Neural progenitor cell (in vitro differentiated cells): ENCODE measurements around the gene PSMB5. TPM values are rescaled to one million over a fixed set of nuclear protein-coding genes. Genes with fewer than 3 reads are reported as not detected.

Experiments used
- DNase-seq: peaks from one replicate; pipeline ENCODE4 v3.0.0-alpha.2; 2016; ENCODE audit warnings: low spot score
- H2AFZ ChIP-seq: fragments of 200-600 bp; sonication (generic); replicated peaks from 2 replicates; pipeline ENCODE4 v1.6.1; 2016; ENCODE audit warnings: antibody characterized with exemption
- H3F3A ChIP-seq: fragments of 200-600 bp; sonication (generic); 2 replicates; pipeline ENCODE4 v1.6.1; 2016; ENCODE audit warnings: antibody characterized with exemption, low read depth
- H3K27ac ChIP-seq: fragments of 200-600 bp; sonication (generic); 2 replicates; pipeline ENCODE4 v1.5.1; 2016; ENCODE audit warnings: mild to moderate bottlenecking
- H3K27me3 ChIP-seq: fragments of 200-600 bp; sonication (generic); 2 replicates; pipeline ENCODE4 v1.6.1; 2016; ENCODE audit warnings: mild to moderate bottlenecking, moderate library complexity
- H3K36me3 ChIP-seq: fragments of 200-600 bp; sonication (generic); 2 replicates; pipeline ENCODE4 v1.5.1; 2016
- H3K4me1 ChIP-seq: fragments of 200-600 bp; sonication (generic); 2 replicates; pipeline ENCODE4 v1.6.1; 2016; ENCODE audit warnings: mixed run types
- H3K4me2 ChIP-seq: fragments of 200-600 bp; sonication (generic); 2 replicates; pipeline ENCODE4 v1.6.1; 2016
- H3K4me3 ChIP-seq: fragments of 200-600 bp; sonication (generic); 2 replicates; pipeline ENCODE4 v1.5.1; 2016
- H3K79me2 ChIP-seq: fragments of 200-600 bp; sonication (generic); 2 replicates; pipeline ENCODE4 v1.6.1; 2016; ENCODE audit warnings: low read depth
- H3K9ac ChIP-seq: fragments of 200-600 bp; sonication (generic); 2 replicates; pipeline ENCODE4 v1.6.1; 2016
- H3K9me3 ChIP-seq: fragments of 200-600 bp; sonication (generic); 2 replicates; pipeline ENCODE4 v1.5.1; 2016; ENCODE audit warnings: low read depth
- H4K20me1 ChIP-seq: fragments of 200-600 bp; sonication (generic); 2 replicates; pipeline ENCODE4 v1.6.1; 2016; ENCODE audit warnings: low read depth
- H3K27ac Mint-ChIP-seq: 3 replicates; pipeline ENCODE4 v1.8.0; 2021; ENCODE audit warnings: mixed read lengths
- H3K27me3 Mint-ChIP-seq: 2 replicates; pipeline ENCODE4 v1.8.0; 2022; ENCODE audit warnings: low read depth, mild to moderate bottlenecking, inconsistent platforms, moderate library complexity, mixed read lengths; ENCODE audit not compliant: insufficient read depth
- H3K36me3 Mint-ChIP-seq: 3 replicates; pipeline ENCODE4 v1.8.0; 2021; ENCODE audit warnings: mixed read lengths
- H3K4me1 Mint-ChIP-seq: 3 replicates; pipeline ENCODE4 v1.8.0; 2021; ENCODE audit warnings: mixed read lengths
- H3K4me3 Mint-ChIP-seq: 3 replicates; pipeline ENCODE4 v1.8.0; 2021; ENCODE audit warnings: mild to moderate bottlenecking, moderate library complexity, mixed read lengths
- H3K9me3 Mint-ChIP-seq: 3 replicates; pipeline ENCODE4 v1.8.0; 2020; ENCODE audit warnings: mixed read lengths
- EZH2 ChIP-seq: fragments of 200-600 bp; sonication (generic); IDR thresholded peaks from 2 replicates; pipeline ENCODE4 v1.6.1; 2017; ENCODE audit warnings: antibody characterized with exemption, mild to moderate bottlenecking, moderate library complexity
- EZH2phosphoT487 ChIP-seq: fragments of 200-600 bp; sonication (generic); IDR thresholded peaks from 2 replicates; pipeline ENCODE4 v1.6.1; 2017; ENCODE audit warnings: antibody characterized with exemption
- total RNA-seq: library from RNA; depleted of rRNA; stranded (reverse); fragments of >200 nt; gene quantifications from 2 replicates; pipeline ENCODE4 v1.2.3, GENCODE V29; 2015; ENCODE audit warnings: low replicate concordance
- TF ChIP-seq, protein P1 (sequence below): fragments of 200-600 bp; sonication (generic); IDR thresholded peaks from 2 replicates; pipeline ENCODE4 v1.5.1; 2017; ENCODE audit warnings: antibody characterized with exemption, mild to moderate bottlenecking

Gene PSMB5
- total RNA-seq, 1 donor from 2014 or later: 154 TPM

DNA sequence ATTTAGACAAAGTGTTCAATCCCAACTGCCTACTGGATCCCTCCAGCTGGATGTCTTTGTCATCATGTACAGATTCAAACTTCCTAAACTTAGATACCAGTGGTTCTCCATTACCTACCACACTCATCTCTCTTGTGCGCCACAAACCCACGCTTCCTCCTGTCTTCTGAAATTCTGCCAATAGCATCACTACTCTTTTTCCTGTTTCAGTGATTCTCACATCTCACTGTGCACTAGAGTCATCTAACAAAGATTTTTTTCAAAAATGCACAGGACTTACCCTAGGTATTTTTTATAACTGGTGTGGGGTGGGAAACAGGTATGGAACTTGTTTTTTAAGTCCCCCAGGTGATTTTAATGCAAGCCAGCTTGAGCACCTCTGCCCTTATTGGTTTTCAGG is 5.9 kb downstream of the PSMB5 start:
- H3K4me3 ChIP-seq: no peak overlapping the region
- H3K4me1 Mint-ChIP-seq: peaks cover 20% of the 10 kb centered on the region
- H3K36me3 ChIP-seq: peaks cover 5% of the 10 kb centered on the region
- no peak overlapping the region for H3K4me2 ChIP-seq
- H3K36me3 Mint-ChIP-seq: peaks cover 45% of the 10 kb centered on the region
- H3K27ac ChIP-seq: no peak overlapping the region
- no peaks in the 10 kb centered on the region for H3K27me3 ChIP-seq
- H4K20me1 ChIP-seq: peaks cover 5% of the 10 kb centered on the region
- H3K79me2 ChIP-seq: peaks cover 49% of the 10 kb centered on the region
- no peak overlapping the region for H3K27ac Mint-ChIP-seq
- no peaks in the 10 kb centered on the region for H3K9me3 Mint-ChIP-seq
- no peak overlapping the region for H2AFZ ChIP-seq
- H3K9me3 ChIP-seq: no peaks in the 10 kb centered on the region
- no peak overlapping the region for H3K4me3 Mint-ChIP-seq
- H3F3A ChIP-seq: peaks cover 47% of the 10 kb centered on the region
- H3K9ac ChIP-seq: no peak overlapping the region
- TF ChIP-seq, protein P1, sequence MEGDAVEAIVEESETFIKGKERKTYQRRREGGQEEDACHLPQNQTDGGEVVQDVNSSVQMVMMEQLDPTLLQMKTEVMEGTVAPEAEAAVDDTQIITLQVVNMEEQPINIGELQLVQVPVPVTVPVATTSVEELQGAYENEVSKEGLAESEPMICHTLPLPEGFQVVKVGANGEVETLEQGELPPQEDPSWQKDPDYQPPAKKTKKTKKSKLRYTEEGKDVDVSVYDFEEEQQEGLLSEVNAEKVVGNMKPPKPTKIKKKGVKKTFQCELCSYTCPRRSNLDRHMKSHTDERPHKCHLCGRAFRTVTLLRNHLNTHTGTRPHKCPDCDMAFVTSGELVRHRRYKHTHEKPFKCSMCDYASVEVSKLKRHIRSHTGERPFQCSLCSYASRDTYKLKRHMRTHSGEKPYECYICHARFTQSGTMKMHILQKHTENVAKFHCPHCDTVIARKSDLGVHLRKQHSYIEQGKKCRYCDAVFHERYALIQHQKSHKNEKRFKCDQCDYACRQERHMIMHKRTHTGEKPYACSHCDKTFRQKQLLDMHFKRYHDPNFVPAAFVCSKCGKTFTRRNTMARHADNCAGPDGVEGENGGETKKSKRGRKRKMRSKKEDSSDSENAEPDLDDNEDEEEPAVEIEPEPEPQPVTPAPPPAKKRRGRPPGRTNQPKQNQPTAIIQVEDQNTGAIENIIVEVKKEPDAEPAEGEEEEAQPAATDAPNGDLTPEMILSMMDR: no peak
- TF ChIP-seq EZH2phosphoT487: no peak
- TF ChIP-seq EZH2: no peak
- no peaks in the 10 kb centered on the region for H3K27me3 Mint-ChIP-seq
- peaks cover 18% of the 10 kb centered on the region for H3K4me1 ChIP-seq
- DNase-seq: no peak

DNA sequence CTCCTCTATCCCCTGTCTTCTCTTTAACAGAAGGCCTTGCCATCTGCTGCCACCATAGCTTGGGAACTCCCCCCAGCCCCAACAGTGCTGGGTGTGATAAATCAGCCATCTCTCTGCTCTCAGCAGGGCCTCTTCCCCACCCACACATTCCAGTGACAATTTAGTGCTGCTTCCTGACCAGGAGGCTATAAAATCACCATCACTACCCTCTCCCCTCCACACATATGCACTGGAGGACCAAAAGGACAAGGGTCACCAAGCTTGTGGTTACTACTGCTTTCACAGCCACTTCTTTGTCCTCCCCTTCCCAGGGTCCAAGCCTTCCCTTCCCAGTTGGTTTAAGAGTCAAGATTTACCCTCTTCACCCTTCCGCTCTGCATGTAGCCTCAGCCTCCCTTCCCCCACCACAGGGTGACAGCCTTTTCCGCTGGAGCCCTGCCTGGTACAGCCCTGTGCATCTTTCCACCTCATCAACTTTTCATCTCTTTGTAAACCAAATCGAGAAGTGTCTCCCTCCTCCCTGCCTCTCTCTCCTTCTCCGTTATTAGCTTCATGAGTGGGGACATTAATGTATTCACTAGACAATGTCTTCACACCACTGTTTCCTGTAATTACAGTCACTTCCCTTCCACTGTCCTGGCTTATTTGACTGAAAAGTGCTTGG is 9.4 kb downstream of the PSMB5 start:
- peaks cover 38% of the 10 kb centered on the region for H3K4me1 ChIP-seq
- no peak for DNase-seq
- TF ChIP-seq, protein P1: no peak
- no peak for TF ChIP-seq EZH2
- no peak for TF ChIP-seq EZH2phosphoT487
- no peak overlapping the region for H3K9ac ChIP-seq
- no peak overlapping the region for H3K4me2 ChIP-seq
- no peaks in the 10 kb centered on the region for H3K9me3 ChIP-seq
- Mint-ChIP-seq H3K27me3 (no peaks in the 10 kb centered on the region), H3K36me3 (peaks cover 30% of the 10 kb centered on the region), H3K9me3 (no peaks in the 10 kb centered on the region), H3K4me1 (peaks cover 30% of the 10 kb centered on the region), H3K27ac (no peak overlapping the region), H3K4me3 (no peak overlapping the region)
- no peaks in the 10 kb centered on the region for H3K36me3 ChIP-seq
- H3K27ac ChIP-seq: peak overlapping the region; percentile 3
- H3F3A ChIP-seq: peaks cover 68% of the 10 kb centered on the region
- no peak overlapping the region for H2AFZ ChIP-seq
- peaks cover 21% of the 10 kb centered on the region for H3K79me2 ChIP-seq
- H3K27me3 ChIP-seq: no peaks in the 10 kb centered on the region
- H4K20me1 ChIP-seq: peaks cover 5% of the 10 kb centered on the region
- no peak overlapping the region for H3K4me3 ChIP-seq

DNA sequence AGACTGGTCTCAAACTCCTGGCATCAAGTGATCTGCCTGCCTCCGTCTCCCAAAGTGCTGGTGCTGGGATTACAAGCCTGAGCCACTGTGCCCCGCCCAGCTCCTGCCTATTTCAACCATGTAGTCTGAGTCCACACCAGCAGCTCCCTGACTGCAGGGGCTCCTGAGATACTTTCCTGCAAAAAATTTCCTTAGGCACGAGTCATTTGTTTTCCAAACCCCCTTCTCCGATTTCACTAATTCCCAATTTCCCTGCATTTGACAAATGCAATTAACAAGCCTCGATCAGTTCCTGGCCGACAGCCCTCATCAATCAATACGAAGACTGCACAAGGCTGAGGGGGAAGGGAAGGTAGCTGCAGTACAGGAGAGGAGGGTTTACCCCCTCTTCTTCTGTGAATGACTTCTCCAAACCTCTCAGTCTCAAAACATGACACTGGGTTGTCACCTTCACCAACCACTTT is 10.1 kb downstream of the PSMB5 start:
- H3K27ac Mint-ChIP-seq: no peak overlapping the region
- no peak overlapping the region for H3K4me2 ChIP-seq
- no peaks in the 10 kb centered on the region for H3K27me3 Mint-ChIP-seq
- H4K20me1 ChIP-seq: peaks cover 5% of the 10 kb centered on the region
- H3K4me1 Mint-ChIP-seq: peaks cover 30% of the 10 kb centered on the region
- peaks cover 21% of the 10 kb centered on the region for H3K79me2 ChIP-seq
- no peak overlapping the region for H3K4me3 ChIP-seq
- no peaks in the 10 kb centered on the region for H3K36me3 ChIP-seq
- H3K27me3 ChIP-seq: no peaks in the 10 kb centered on the region
- H3K4me1 ChIP-seq: peaks cover 38% of the 10 kb centered on the region
- H3K9ac ChIP-seq: no peak overlapping the region
- H3K9me3 ChIP-seq: no peaks in the 10 kb centered on the region
- peak overlapping the region; percentile 3 for H3K27ac ChIP-seq
- no peaks in the 10 kb centered on the region for H3K9me3 Mint-ChIP-seq
- peaks cover 30% of the 10 kb centered on the region for H3K36me3 Mint-ChIP-seq
- TF ChIP-seq EZH2phosphoT487: no peak
- TF ChIP-seq, protein P1: no peak
- TF ChIP-seq EZH2: no peak
- peaks cover 68% of the 10 kb centered on the region for H3F3A ChIP-seq
- H3K4me3 Mint-ChIP-seq: no peak overlapping the region
- H2AFZ ChIP-seq: no peak overlapping the region
- DNase-seq: no peak
